Ishikawa (cell line): ENCODE results near the gene CFH.

ENCODE experiments used
- CEBPB ChIP-seq: IDR thresholded peaks from 2 replicates; pipeline ENCODE4 v1.6.1; 2012
- CREB1 ChIP-seq: IDR thresholded peaks from 2 replicates; pipeline ENCODE4 v1.6.1; 2012; ENCODE audit warnings: low read depth
- EGR1 ChIP-seq: IDR thresholded peaks from 2 replicates; pipeline ENCODE4 v1.6.1; 2012
- FOXM1 ChIP-seq: IDR thresholded peaks from 2 replicates; pipeline ENCODE4 v1.6.1; 2012; ENCODE audit warnings: low read depth, borderline replicate concordance
- MAX ChIP-seq: IDR thresholded peaks from 2 replicates; pipeline ENCODE4 v1.6.1; 2012
- NFIC ChIP-seq: IDR thresholded peaks from 2 replicates; pipeline ENCODE4 v1.6.1; 2012
- REST ChIP-seq: IDR thresholded peaks from 2 replicates; pipeline ENCODE4 v1.6.1; 2012; ENCODE audit warnings: low read depth, mild to moderate bottlenecking
- TAF1 ChIP-seq: IDR thresholded peaks from 2 replicates; pipeline ENCODE4 v1.6.1; 2012; ENCODE audit warnings: low read depth, mild to moderate bottlenecking
- TCF12 ChIP-seq: IDR thresholded peaks from 2 replicates; pipeline ENCODE4 v1.6.1; 2012; ENCODE audit warnings: low read depth
- USF1 ChIP-seq: IDR thresholded peaks from 2 replicates; pipeline ENCODE4 v1.6.1; 2012
- YY1 ChIP-seq: IDR thresholded peaks from 2 replicates; pipeline ENCODE4 v1.6.1; 2012; ENCODE audit warnings: low read depth
- ZBTB7A ChIP-seq: IDR thresholded peaks from 2 replicates; pipeline ENCODE4 v1.6.1; 2012; ENCODE audit warnings: low read depth

GRCh38 chr1:196638466-196638865 is 13.4 kb upstream of the CFH start:
- no peak for TF ChIP-seq USF1
- no peak for TF ChIP-seq FOXM1
- no peak for TF ChIP-seq MAX
- TF ChIP-seq CEBPB, result no peak
- TF ChIP-seq NFIC, result no peak
- no peak for TF ChIP-seq REST
- no peak for TF ChIP-seq EGR1
- TF ChIP-seq ZBTB7A, result no peak
- TF ChIP-seq CREB1, result no peak
- TF ChIP-seq YY1, result no peak
- no peak for TF ChIP-seq TAF1
- TF ChIP-seq TCF12, result no peak
